Body of pancreas (tissue), 4 donors: Measurements from ENCODE around the gene KTN1. TPM values are rescaled to one million over a fixed set of nuclear protein-coding genes. Genes with fewer than 3 reads are reported as not detected.
A peak's percentile ranks its signal among the peaks of the same experiment; 100 is the strongest.

ENCODE experiments used
- ATAC-seq: fragments of 150-250 bp; one replicate; pipeline ENCODE4 v1.9.1; 2016
- DNase-seq, 4 donors: peaks; one replicate each; pipeline ENCODE4 v3.0.0-alpha.2; 2019
- H3K27ac ChIP-seq, 4 donors: fragments of 200-600 bp; sonication (generic); 1 replicate in 3 of 4; 2 replicates in 1 of 4; pipeline versions ENCODE4 v1.5.1 to v1.6.1; 2016 to 2019; ENCODE audit warnings: mild to moderate bottlenecking in 1 of 4, mixed read lengths in 1 of 4, moderate library complexity in 1 of 4
- H3K27me3 ChIP-seq, 2 donors: fragments of 200-600 bp; sonication (generic); one replicate each; pipeline ENCODE4 v1.6.0; 2016; ENCODE audit warnings: mild to moderate bottlenecking in 1 of 2
- H3K36me3 ChIP-seq, 2 donors: fragments of 200-600 bp; sonication (generic); replicated peaks in 1 of 2; 2 replicates each; pipeline ENCODE4 v1.5.1; 2016; ENCODE audit warnings: low read depth in 2 of 2; ENCODE audit not compliant: insufficient read depth in 1 of 2
- H3K4me1 ChIP-seq: fragments of 200-600 bp; sonication (generic); one replicate; pipeline ENCODE4 v1.6.0; 2016
- H3K4me3 ChIP-seq, 2 donors: fragments of 200-600 bp; sonication (generic); 1 replicate in 1 of 2; 2 replicates in 1 of 2; pipeline ENCODE4 v1.5.1; 2016 to 2019
- H3K9me3 ChIP-seq, 3 donors: fragments of 200-600 bp; sonication (generic); 1 replicate in 2 of 3; 2 replicates in 1 of 3; pipeline ENCODE4 v1.5.1; 2016
- POLR2A ChIP-seq, 3 donors: fragments of 450-650 bp; IDR thresholded peaks; one replicate each; pipeline ENCODE4 v1.6.1; 2016; ENCODE audit warnings: antibody characterized with exemption in 3 of 3, mild to moderate bottlenecking in 2 of 3
- WGBS, 2 donors: methylation state at CpG; one replicate each; pipeline ENCODE4 v1.1.5; 2017; 5-methylcytosine and 5-hydroxymethylcytosine counted together
- intact Hi-C: fragments of 100-400 bp; cut with DNase I; formaldehyde crosslinking; loops from one replicate; pipeline ENCODE4 v1.15.1; 2023
- total RNA-seq, 2 donors: library from RNA; depleted of rRNA; stranded (reverse); fragments of >200 nt; gene quantifications; one replicate each; pipeline ENCODE4 v1.1.0, GENCODE V29; 2016
- TF ChIP-seq, protein P1 (sequence below), 7 experiments: fragments of 450-650 bp in 4 of 7; fragments of 200-600 bp in 3 of 7; sonication (generic) in 3 of 7; IDR thresholded peaks; one replicate each; pipeline ENCODE4 v1.5.1; 2016 to 2019; ENCODE audit warnings: antibody characterized with exemption in 7 of 7

Gene KTN1
- total RNA-seq, 2 donors from 2014 or later = 57.0 to 91.8 TPM

DNA sequence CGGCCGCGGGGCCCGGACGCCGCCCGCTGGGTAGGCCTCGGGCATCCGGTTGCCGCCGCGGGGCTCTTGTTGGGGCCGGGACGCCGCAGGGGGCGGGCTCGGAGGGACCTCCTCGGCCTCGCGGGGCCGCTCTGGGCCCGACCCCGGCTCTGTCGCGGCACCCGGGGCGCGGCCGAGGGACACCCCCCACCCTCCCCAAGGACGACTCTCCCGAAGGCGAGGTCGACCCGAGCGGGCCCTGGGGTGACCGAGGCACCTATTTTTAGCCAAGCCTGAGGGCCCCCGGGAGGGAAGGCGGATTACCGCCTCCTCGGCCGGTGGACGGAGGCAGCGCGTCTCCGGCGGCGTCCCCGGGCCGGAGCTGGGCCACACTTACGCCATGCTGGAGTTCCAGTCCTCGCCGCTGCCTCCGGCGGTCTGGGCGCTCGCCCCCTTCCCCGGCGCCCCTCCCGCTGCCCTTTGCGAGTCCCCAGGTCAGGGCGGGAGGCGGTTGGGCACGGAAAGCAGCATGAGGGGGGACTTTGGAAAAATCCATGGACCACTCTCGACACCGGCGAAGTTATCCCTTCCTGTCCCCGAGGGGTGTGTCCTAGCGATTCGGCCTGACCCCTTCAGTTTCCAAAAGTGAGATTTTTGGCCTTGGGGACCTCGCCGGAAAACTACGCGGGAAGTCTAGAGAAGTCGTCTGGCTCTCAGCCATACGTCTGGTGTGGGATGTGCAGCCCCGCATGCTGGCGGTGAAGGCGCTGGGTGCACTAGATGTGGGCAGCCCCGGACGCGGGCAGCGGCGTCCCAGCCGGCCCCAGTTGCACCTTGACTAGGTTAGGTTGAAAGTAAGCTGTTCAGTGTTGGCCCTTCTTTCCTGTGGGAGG is 699 bp downstream of the KTN1 start:
- DNase-seq (peak; percentile 35 to 62 (median 48)), ATAC-seq (peak; percentile 62)
- Histone ChIP-seq H3K9me3 (no peaks in the 10 kb centered on the region), H3K36me3 (no peaks in the 10 kb centered on the region), H3K27me3 (no peaks in the 10 kb centered on the region), H3K4me3 (peak overlapping the region; percentile 57 to 65), H3K4me1 (peaks cover 44% of the 10 kb centered on the region), H3K27ac (peak overlapping the region; percentile 59 to 92 (median 88))
- intact Hi-C loops = no loop called here
- WGBS, 2 donors = 0 to 1% methylated on average over 7 to 67 of the region's 84 CpGs
- TF ChIP-seq POLR2A (IDR thresholded peaks at IDR 0.05) = peak; percentile 7 to 21 (median 9)
- TF ChIP-seq, protein P1, sequence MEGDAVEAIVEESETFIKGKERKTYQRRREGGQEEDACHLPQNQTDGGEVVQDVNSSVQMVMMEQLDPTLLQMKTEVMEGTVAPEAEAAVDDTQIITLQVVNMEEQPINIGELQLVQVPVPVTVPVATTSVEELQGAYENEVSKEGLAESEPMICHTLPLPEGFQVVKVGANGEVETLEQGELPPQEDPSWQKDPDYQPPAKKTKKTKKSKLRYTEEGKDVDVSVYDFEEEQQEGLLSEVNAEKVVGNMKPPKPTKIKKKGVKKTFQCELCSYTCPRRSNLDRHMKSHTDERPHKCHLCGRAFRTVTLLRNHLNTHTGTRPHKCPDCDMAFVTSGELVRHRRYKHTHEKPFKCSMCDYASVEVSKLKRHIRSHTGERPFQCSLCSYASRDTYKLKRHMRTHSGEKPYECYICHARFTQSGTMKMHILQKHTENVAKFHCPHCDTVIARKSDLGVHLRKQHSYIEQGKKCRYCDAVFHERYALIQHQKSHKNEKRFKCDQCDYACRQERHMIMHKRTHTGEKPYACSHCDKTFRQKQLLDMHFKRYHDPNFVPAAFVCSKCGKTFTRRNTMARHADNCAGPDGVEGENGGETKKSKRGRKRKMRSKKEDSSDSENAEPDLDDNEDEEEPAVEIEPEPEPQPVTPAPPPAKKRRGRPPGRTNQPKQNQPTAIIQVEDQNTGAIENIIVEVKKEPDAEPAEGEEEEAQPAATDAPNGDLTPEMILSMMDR (IDR thresholded peaks at IDR 0.05) = peak in 2 of 7 experiments; percentile 28 to 33

GRCh38 chr14:55581342-55581771 is 1.4 kb downstream of the KTN1 start:
- Histone ChIP-seq H3K4me1 (peaks cover 51% of the 10 kb centered on the region), H3K36me3 (no peaks in the 10 kb centered on the region), H3K27ac (peak overlapping the region in 3 of 4 donors; percentile 59 to 92 (median 86)), H3K4me3 (peak overlapping the region in 1 of 2 donors; percentile 57), H3K9me3 (no peaks in the 10 kb centered on the region), H3K27me3 (no peaks in the 10 kb centered on the region)
- ATAC-seq (no peak), DNase-seq (no peak)
- TF ChIP-seq POLR2A (IDR thresholded peaks at IDR 0.05) = no peak
- TF ChIP-seq, protein P1 (IDR thresholded peaks at IDR 0.05) = no peak
- intact Hi-C loops = no loop called here
- 13 to 16% methylated on average over 6 of the region's 6 CpGs for WGBS, 2 donors

DNA sequence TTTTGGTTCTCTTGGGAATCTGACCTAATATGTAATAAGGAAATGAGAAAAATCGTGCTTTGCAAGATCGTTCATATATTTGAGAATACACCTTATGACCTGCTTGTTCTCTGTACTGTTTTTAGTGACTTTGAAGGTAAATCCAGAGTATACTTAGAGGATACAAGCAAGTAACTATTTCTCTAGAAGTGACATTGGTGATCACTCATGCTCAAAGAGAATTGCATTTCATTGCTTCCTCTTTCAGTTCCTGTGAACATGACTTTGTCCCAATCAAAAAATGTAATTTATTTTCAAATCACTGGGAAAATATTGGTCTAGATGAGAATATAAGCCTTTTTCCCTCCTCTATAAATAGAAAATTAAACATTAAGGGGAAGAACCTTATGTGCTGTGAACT is 2.7 kb downstream of the KTN1 start:
- intact Hi-C loops = no loop called here
- ATAC-seq (no peak), DNase-seq (no peak)
- H3K27ac ChIP-seq = no peak overlapping the region
- no peaks in the 10 kb centered on the region for H3K9me3 ChIP-seq
- no peak overlapping the region for H3K4me3 ChIP-seq
- no peaks in the 10 kb centered on the region for H3K27me3 ChIP-seq
- H3K4me1 ChIP-seq = peaks cover 63% of the 10 kb centered on the region
- 54 to 58% methylated on average over 2 of the region's 2 CpGs for WGBS, 2 donors
- TF ChIP-seq, protein P1 (IDR thresholded peaks at IDR 0.05) = no peak
- no peak for TF ChIP-seq POLR2A (IDR thresholded peaks at IDR 0.05)
- H3K36me3 ChIP-seq = no peaks in the 10 kb centered on the region

GRCh38 chr14:55583942-55584468 is 4.0 kb downstream of the KTN1 start:
- no peak overlapping the region for H3K4me3 ChIP-seq
- H3K9me3 ChIP-seq = no peaks in the 10 kb centered on the region
- no peak for TF ChIP-seq POLR2A (IDR thresholded peaks at IDR 0.05)
- TF ChIP-seq, protein P1 (IDR thresholded peaks at IDR 0.05) = no peak
- no peak for DNase-seq
- no peaks in the 10 kb centered on the region for H3K36me3 ChIP-seq
- WGBS, 2 donors = 12 to 19% methylated on average over 2 of the region's 2 CpGs
- H3K27me3 ChIP-seq = no peaks in the 10 kb centered on the region
- intact Hi-C loops = no loop called here
- no peak overlapping the region for H3K27ac ChIP-seq
- no peak for ATAC-seq
- H3K4me1 ChIP-seq = peaks cover 66% of the 10 kb centered on the region
